ENCODE measurements around the gene NDFIP1. TPM values are rescaled to one million over a fixed set of nuclear protein-coding genes. Genes with fewer than 3 reads are reported as not detected.
A peak's percentile ranks its signal among the peaks of the same experiment; 100 is the strongest.

NDFIP1 gene
- total RNA-seq, 3 donors from 2014 or later: 115 to 135 (median 117) TPM

DNA sequence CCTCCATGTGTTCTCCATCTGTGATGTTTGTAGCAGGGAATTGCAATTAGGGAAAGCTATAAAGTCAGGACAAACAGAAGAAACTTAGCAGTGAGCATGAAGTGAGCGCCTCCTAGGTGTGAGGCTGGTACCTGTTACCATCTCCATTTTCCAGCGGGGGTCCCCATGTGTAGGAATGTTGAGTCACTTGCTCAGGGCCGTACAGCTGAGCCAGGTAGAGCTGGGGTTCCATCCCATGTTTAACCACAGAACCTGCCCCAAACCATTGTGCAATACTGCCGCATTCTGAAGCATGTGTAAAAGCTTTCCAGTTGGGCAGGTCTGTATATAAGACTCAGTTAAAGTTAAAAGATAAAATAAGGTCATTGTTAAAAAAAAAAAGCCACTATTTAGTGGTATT is 62.7 kb downstream of the NDFIP1 start:
- Histone ChIP-seq H3K27me3 (no peaks in the 10 kb centered on the region), H3K27ac (no peak overlapping the region), H3K9me3 (no peaks in the 10 kb centered on the region), H3K4me1 (no peaks in the 10 kb centered on the region), H3K4me3 (no peak overlapping the region), H3K36me3 (no peaks in the 10 kb centered on the region)
- TF ChIP-seq POLR2AphosphoS5 (IDR thresholded peaks at IDR 0.05): no peak
- no peak for TF ChIP-seq POLR2A (IDR thresholded peaks at IDR 0.05)
- no peak for TF ChIP-seq CTCF (IDR thresholded peaks at IDR 0.05)
- DNase-seq (ENCODE audit: low spot score in 2 of 2): peak in 1 of 2 donors; percentile 21
- intact Hi-C loops (cut with DNase I; ENCODE audit: low total_unique reads): no loop called here

- Histone ChIP-seq H3K4me1 (no peaks in the 10 kb centered on the region), H3K27me3 (no peaks in the 10 kb centered on the region), H3K9me3 (no peaks in the 10 kb centered on the region), H3K4me3 (no peak overlapping the region), H3K36me3 (no peaks in the 10 kb centered on the region), H3K27ac (no peak overlapping the region)
- intact Hi-C loops (cut with DNase I; ENCODE audit: low total_unique reads): no loop called here
- TF ChIP-seq POLR2AphosphoS5 (IDR thresholded peaks at IDR 0.05): no peak
- no peak for TF ChIP-seq POLR2A (IDR thresholded peaks at IDR 0.05)
- TF ChIP-seq CTCF (IDR thresholded peaks at IDR 0.05): no peak
- no peak for DNase-seq (ENCODE audit: low spot score in 2 of 2)
These were observed 66.5 kb downstream of the NDFIP1 start for GRCh38 chr5:142175039-142175438.

- Histone ChIP-seq H3K36me3 (no peaks in the 10 kb centered on the region), H3K27me3 (no peaks in the 10 kb centered on the region), H3K4me1 (no peaks in the 10 kb centered on the region), H3K4me3 (no peak overlapping the region), H3K9me3 (no peaks in the 10 kb centered on the region), H3K27ac (no peak overlapping the region)
- intact Hi-C loops (cut with DNase I; ENCODE audit: low total_unique reads): no loop called here
- no peak for TF ChIP-seq CTCF (IDR thresholded peaks at IDR 0.05)
- TF ChIP-seq POLR2AphosphoS5 (IDR thresholded peaks at IDR 0.05): no peak
- TF ChIP-seq POLR2A (IDR thresholded peaks at IDR 0.05): no peak
- DNase-seq (ENCODE audit: low spot score in 2 of 2): no peak
These were observed 67.0 kb downstream of the NDFIP1 start for GRCh38 chr5:142175461-142176142.

- no peak for TF ChIP-seq POLR2A (IDR thresholded peaks at IDR 0.05)
- no peak for TF ChIP-seq CTCF (IDR thresholded peaks at IDR 0.05)
- TF ChIP-seq POLR2AphosphoS5 (IDR thresholded peaks at IDR 0.05): no peak
- Histone ChIP-seq H3K9me3 (no peaks in the 10 kb centered on the region), H3K27me3 (no peaks in the 10 kb centered on the region), H3K4me3 (no peak overlapping the region), H3K36me3 (no peaks in the 10 kb centered on the region), H3K27ac (no peak overlapping the region), H3K4me1 (no peaks in the 10 kb centered on the region)
- no peak for DNase-seq (ENCODE audit: low spot score in 2 of 2)
- intact Hi-C loops (cut with DNase I; ENCODE audit: low total_unique reads): no loop called here
These were observed 67.7 kb downstream of the NDFIP1 start for GRCh38 chr5:142176255-142176654.

DNA sequence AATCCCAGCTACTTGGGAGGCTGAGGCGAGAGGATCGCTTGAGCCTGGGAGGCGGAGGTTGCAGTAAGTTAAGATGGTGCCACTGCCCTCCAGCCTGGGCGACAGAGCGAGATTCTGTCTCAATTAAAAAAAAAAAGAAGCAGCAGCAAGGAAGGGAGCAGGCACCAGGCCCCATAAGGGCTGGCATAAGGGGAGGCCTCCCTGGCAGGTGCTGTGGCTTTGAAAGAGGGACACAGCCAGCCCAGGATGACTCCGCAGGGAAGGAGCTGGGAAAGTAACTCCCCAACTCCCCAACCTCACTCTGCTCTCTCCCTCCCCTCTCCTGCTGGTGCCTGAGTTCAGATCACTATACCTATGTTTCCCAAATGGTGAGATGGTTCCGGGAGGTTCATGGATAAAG is 70.1 kb downstream of the NDFIP1 start:
- DNase-seq (ENCODE audit: low spot score in 2 of 2): no peak
- Histone ChIP-seq H3K36me3 (no peaks in the 10 kb centered on the region), H3K4me1 (no peaks in the 10 kb centered on the region), H3K27ac (no peak overlapping the region), H3K4me3 (no peak overlapping the region), H3K27me3 (no peaks in the 10 kb centered on the region), H3K9me3 (no peaks in the 10 kb centered on the region)
- intact Hi-C loops (cut with DNase I; ENCODE audit: low total_unique reads): no loop called here
- TF ChIP-seq CTCF (IDR thresholded peaks at IDR 0.05): no peak
- TF ChIP-seq POLR2A (IDR thresholded peaks at IDR 0.05): no peak
- TF ChIP-seq POLR2AphosphoS5 (IDR thresholded peaks at IDR 0.05): no peak

All from breast epithelium (tissue), 4 donors.